Neural cell (in vitro differentiated cells): ENCODE data around the gene KCNE1. TPM values are rescaled to one million over a fixed set of nuclear protein-coding genes. Genes with fewer than 3 reads are reported as not detected.

Source experiments
- H2AFZ ChIP-seq: fragments of 200-600, 300-800 bp; sonication (generic), shearing (Covaris generic); 2 replicates; pipeline ENCODE4 v1.6.0; 2014; ENCODE audit warnings: low read depth, mild to moderate bottlenecking, antibody characterized with exemption, low read length, moderate library complexity
- H3F3A ChIP-seq: fragments of 200-600 bp; shearing (Covaris generic); 2 replicates; pipeline ENCODE4 v1.6.1; 2016; ENCODE audit warnings: mild to moderate bottlenecking, moderate library complexity, mixed read lengths, antibody characterized with exemption, low read length; ENCODE audit not compliant: insufficient read depth, poor library complexity, severe bottlenecking
- H3K27ac ChIP-seq: fragments of 200-600, 300-800 bp; sonication (generic), shearing (Covaris generic); 2 replicates; pipeline ENCODE4 v1.5.1; 2014; ENCODE audit warnings: mild to moderate bottlenecking, low read length, moderate library complexity
- H3K27me3 ChIP-seq: fragments of 300-800, 200-600 bp; sonication (generic), shearing (Covaris generic); 2 replicates; pipeline ENCODE4 v1.6.0; 2014; ENCODE audit warnings: mild to moderate bottlenecking, low read depth, low read length, moderate library complexity; ENCODE audit not compliant: insufficient read depth
- H3K36me3 ChIP-seq: fragments of 300-800, 200-600 bp; sonication (generic), shearing (Covaris generic); 2 replicates; pipeline ENCODE4 v1.5.1; 2014; ENCODE audit warnings: mild to moderate bottlenecking, antibody characterized with exemption, low read length, moderate library complexity; ENCODE audit not compliant: insufficient read depth
- H3K4me2 ChIP-seq: fragments of 300-800, 200-600 bp; sonication (generic), shearing (Covaris generic); 2 replicates; pipeline ENCODE4 v1.6.0; 2014; ENCODE audit warnings: mild to moderate bottlenecking, low read length
- H3K4me3 ChIP-seq: fragments of 300-800, 200-600 bp; sonication (generic), shearing (Covaris generic); 2 replicates; pipeline ENCODE4 v1.5.1; 2014; ENCODE audit warnings: mild to moderate bottlenecking, low read length, moderate library complexity
- H3K79me2 ChIP-seq: fragments of 200-600 bp; shearing (Covaris generic); replicated peaks from 2 replicates; pipeline ENCODE4 v1.6.0; 2014; ENCODE audit warnings: mild to moderate bottlenecking, low read length, moderate library complexity; ENCODE audit not compliant: insufficient read depth
- H3K9ac ChIP-seq: fragments of 300-800, 200-600 bp; sonication (generic), shearing (Covaris generic); 2 replicates; pipeline ENCODE4 v1.6.1; 2016; ENCODE audit warnings: mild to moderate bottlenecking, low read length, mixed read lengths
- H3K9me2 ChIP-seq: fragments of 200-600 bp; shearing (Covaris generic); 2 replicates; pipeline ENCODE4 v1.6.1; 2016; ENCODE audit warnings: mild to moderate bottlenecking, low read length, mixed read lengths; ENCODE audit not compliant: insufficient read depth
- H3K9me3 ChIP-seq: fragments of 200-600, 300-800 bp; sonication (generic), shearing (Covaris generic); 2 replicates; pipeline ENCODE4 v1.6.1; 2016; ENCODE audit warnings: mild to moderate bottlenecking, mixed run types, low read length, moderate library complexity, mixed read lengths
- H4K20me1 ChIP-seq: fragments of 200-600 bp; shearing (Covaris generic); 2 replicates; pipeline ENCODE4 v1.6.1; 2016; ENCODE audit warnings: mild to moderate bottlenecking, mixed run types; ENCODE audit not compliant: insufficient read depth
- CTCF ChIP-seq: fragments of 450-650 bp; IDR thresholded peaks from 2 replicates; pipeline ENCODE4 v1.5.1; 2014; ENCODE audit warnings: antibody characterized with exemption, mild to moderate bottlenecking, moderate library complexity; ENCODE audit not compliant: poor library complexity, severe bottlenecking
- EP300 ChIP-seq: fragments of 450-650 bp; conservative IDR thresholded peaks from 2 replicates; pipeline ENCODE4 v1.6.1; 2014; ENCODE audit warnings: antibody characterized with exemption, mild to moderate bottlenecking, moderate library complexity; ENCODE audit not compliant: poor library complexity, severe bottlenecking
- EZH2 ChIP-seq: fragments of 200-600, 300-800 bp; shearing (Covaris generic), sonication (generic); IDR thresholded peaks from 2 replicates; pipeline ENCODE4 v1.6.1; 2014; ENCODE audit warnings: antibody characterized with exemption, low read length, borderline replicate concordance, mild to moderate bottlenecking; ENCODE audit not compliant: insufficient read depth, poor library complexity, severe bottlenecking
- MXI1 ChIP-seq: fragments of 450-650 bp; conservative IDR thresholded peaks from 2 replicates; pipeline ENCODE4 v1.6.1; 2014; ENCODE audit warnings: antibody characterized with exemption, mild to moderate bottlenecking; ENCODE audit not compliant: poor library complexity, severe bottlenecking
- POLR2AphosphoS5 ChIP-seq: IDR thresholded peaks from 2 replicates; pipeline ENCODE4 v1.6.1; 2012
- RAD21 ChIP-seq: fragments of 450-650 bp; conservative IDR thresholded peaks from 2 replicates; pipeline ENCODE4 v1.6.1; 2014; ENCODE audit warnings: antibody characterized with exemption, mild to moderate bottlenecking, moderate library complexity
- REST ChIP-seq: IDR thresholded peaks from 2 replicates; pipeline ENCODE4 v1.6.1; 2012; ENCODE audit warnings: borderline replicate concordance
- SMC3 ChIP-seq: fragments of 450-650 bp; conservative IDR thresholded peaks from 2 replicates; pipeline ENCODE4 v1.6.1; 2014; ENCODE audit warnings: antibody characterized with exemption, mild to moderate bottlenecking, moderate library complexity; ENCODE audit not compliant: poor library complexity
- TAF1 ChIP-seq: IDR thresholded peaks from 2 replicates; pipeline ENCODE4 v1.6.1; 2012; ENCODE audit warnings: low read depth
- polyA plus RNA-seq: library from polyadenylated mRNA; depleted of rRNA; stranded (reverse); fragments of >200 nt; gene quantifications from 2 replicates; pipeline ENCODE4 v1.2.3, GENCODE V29; 2014

KCNE1 gene
- polyA plus RNA-seq, 1 donor from 2014 or later: not detected

DNA sequence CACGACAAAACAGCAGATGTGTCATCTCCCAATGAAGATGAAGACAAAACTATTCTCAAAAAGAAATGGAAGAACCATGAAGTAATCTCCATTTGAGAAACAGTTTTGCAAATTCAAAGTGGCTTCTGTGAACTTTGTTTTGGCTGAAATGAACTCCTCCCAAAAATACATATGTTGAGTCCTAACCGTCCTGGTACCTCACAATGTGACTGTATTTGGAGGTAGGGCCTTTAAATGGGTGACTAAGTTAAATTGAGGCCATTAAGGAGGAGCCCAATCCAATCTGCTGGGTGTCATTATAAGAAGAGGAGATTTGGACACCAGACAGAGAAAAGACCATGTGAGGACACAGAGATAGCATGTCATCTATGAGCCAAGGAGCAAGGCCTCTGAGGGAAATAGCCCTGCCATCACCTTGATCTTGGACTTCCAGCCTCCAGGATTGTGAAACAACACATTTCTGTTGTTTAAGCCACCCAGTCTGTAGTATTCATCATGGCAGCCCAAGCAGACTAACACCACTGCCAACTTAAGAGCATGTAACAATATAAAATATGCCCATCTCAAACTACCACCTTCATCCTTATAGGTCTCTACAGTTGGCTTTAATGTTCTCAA lies 38.3 kb upstream of the KCNE1 start:
- no peak overlapping the region for H3K27ac ChIP-seq

DNA sequence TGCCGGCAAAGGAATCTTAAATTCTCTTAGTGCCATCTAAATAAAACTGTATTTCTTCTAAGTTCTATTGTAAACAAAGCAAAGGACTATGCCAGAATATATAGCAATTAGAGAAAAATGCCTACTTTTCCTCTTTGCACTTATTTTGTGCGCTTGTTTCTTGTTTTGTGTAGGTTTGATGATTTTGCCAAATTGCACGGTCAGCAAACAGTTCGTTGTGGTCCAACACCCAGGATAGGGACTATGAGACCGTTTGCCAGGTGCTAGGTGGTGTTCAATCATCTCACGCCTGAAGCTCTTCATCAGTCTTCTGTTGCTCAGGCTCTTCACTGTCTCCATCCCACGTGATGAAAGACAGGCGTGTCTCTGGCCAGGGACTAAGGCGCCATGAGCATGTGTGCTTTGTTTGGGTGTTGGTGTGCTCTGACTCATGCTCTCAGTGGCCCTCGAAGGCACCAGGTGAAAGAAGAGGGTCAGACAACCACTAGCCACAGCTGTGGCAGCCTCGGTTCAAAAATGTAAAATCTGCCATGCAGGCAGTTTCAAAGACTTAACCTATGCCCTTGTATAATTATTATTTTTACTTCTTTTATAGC lies 36.9 kb upstream of the KCNE1 start:
- H2AFZ ChIP-seq: no peak overlapping the region
- no peaks in the 10 kb centered on the region for H3K36me3 ChIP-seq
- no peaks in the 10 kb centered on the region for H3F3A ChIP-seq
- H3K79me2 ChIP-seq: no peaks in the 10 kb centered on the region
- no peaks in the 10 kb centered on the region for H4K20me1 ChIP-seq
- H3K9me3 ChIP-seq: no peaks in the 10 kb centered on the region
- no peaks in the 10 kb centered on the region for H3K9me2 ChIP-seq
- no peak overlapping the region for H3K27ac ChIP-seq
- no peaks in the 10 kb centered on the region for H3K27me3 ChIP-seq
- H3K9ac ChIP-seq: no peak overlapping the region
- no peak overlapping the region for H3K4me3 ChIP-seq
- no peak overlapping the region for H3K4me2 ChIP-seq
- TF ChIP-seq CTCF: no peak
- TF ChIP-seq POLR2AphosphoS5: no peak
- no peak for TF ChIP-seq RAD21
- no peak for TF ChIP-seq TAF1
- no peak for TF ChIP-seq EP300
- TF ChIP-seq EZH2: no peak
- TF ChIP-seq MXI1: no peak
- TF ChIP-seq SMC3: no peak

More for the DNA sequence above, 38.3 kb upstream of the KCNE1 start:
- H3K79me2 ChIP-seq: no peaks in the 10 kb centered on the region
- no peak overlapping the region for H2AFZ ChIP-seq
- H3K9ac ChIP-seq: no peak overlapping the region
- no peaks in the 10 kb centered on the region for H3K9me3 ChIP-seq
- H3K4me3 ChIP-seq: no peak overlapping the region
- no peak for TF ChIP-seq CTCF
- TF ChIP-seq EZH2: no peak
- TF ChIP-seq REST: no peak
- TF ChIP-seq EP300: no peak
- no peak for TF ChIP-seq MXI1
- no peak for TF ChIP-seq TAF1
- TF ChIP-seq SMC3: no peak
- TF ChIP-seq RAD21: no peak
- no peaks in the 10 kb centered on the region for H3K9me2 ChIP-seq
- no peak overlapping the region for H3K4me2 ChIP-seq
- no peaks in the 10 kb centered on the region for H3K27me3 ChIP-seq
- no peaks in the 10 kb centered on the region for H3K36me3 ChIP-seq
- no peaks in the 10 kb centered on the region for H3F3A ChIP-seq
- H4K20me1 ChIP-seq: no peaks in the 10 kb centered on the region
